ENCODE measurements around the gene RPS27. TPM values are rescaled to one million over a fixed set of nuclear protein-coding genes. Genes with fewer than 3 reads are reported as not detected.

The RPS27 gene
- 1,667 and 3,062 TPM in 2 replicates for total RNA-seq

DNA sequence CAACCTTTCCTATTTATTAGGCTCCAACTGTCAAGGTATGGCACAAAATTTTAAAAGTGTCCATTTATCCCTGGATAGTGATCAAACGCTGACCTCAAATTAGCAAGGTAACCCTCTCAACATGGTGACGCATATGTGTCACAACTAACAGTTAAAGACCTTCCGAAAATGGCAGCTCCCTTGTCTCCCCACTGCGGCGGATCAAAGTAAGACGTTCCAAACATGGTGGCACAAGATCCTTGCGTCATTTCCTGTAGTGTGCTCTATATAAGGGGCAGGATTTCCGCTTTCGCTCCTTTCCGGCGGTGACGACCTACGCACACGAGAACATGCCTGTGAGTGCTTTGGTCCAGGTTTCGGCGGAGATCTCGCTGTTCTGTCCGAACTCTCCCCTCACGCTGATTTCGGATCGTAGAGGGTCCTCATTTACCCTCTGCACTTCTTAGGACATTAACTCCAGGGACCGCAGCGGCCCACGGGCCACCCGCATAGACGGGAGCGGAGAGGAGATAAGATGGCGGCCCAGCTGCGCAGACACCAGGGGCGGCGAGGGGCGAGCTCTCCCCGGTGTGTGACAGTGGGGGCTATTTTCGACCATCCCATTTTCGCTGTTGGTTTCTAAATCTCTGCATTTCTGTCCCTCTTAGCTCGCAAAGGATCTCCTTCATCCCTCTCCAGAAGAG lies at the start of gene RPS27:
Gene RPS27 (plus strand): TSS at position 295 of the 683 bp plus-strand sequence. CDS start 35 bp downstream, at position 330.
- DNase-seq (ENCODE audit: low read depth in 2 of 2): peak; percentile 98

DNA sequence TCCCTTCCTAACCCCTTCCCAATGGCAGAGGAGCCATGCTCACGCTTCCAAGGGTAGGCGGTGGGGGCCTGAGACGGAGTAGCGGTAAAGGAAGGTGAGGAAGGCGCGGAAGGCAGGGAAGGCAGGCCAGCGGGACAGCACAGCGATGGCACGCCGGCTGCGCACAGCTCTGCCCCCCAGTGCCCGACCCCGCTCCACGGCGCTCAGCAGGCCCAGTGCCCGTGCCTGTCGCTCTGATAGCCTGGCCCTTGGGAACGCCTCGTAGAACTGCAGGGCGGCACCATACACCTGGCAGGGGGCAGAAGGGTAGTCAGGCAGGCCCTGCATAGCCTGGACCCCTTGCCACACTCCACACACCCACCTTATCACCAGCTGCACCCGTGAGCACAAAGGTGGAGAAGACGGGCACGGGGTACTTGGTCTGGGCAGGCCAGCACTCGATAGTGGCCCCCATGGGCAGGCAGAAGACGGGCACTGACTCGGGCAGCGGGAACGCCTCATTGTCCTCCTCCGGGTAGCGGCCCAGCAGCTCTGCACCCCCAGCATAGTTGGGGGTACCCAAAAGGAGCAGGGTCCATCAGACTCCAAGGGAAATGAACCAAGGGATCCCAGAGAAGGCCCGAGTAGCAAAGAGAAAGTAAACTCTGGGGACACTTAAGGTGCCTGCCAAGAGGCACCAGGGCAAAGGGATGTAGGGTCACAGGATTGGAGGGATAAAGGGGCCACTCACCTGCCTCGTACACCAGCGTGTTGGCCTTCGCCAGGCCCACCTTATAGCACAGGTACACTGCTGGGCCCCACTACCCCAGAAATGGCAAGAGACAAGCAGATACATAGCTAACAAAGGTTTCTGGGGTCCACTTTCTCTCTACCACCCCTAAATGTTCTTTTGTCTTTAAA lies 48.5 kb upstream of the RPS27 start:
- DNase-seq (ENCODE audit: low read depth in 2 of 2): no peak

DNA sequence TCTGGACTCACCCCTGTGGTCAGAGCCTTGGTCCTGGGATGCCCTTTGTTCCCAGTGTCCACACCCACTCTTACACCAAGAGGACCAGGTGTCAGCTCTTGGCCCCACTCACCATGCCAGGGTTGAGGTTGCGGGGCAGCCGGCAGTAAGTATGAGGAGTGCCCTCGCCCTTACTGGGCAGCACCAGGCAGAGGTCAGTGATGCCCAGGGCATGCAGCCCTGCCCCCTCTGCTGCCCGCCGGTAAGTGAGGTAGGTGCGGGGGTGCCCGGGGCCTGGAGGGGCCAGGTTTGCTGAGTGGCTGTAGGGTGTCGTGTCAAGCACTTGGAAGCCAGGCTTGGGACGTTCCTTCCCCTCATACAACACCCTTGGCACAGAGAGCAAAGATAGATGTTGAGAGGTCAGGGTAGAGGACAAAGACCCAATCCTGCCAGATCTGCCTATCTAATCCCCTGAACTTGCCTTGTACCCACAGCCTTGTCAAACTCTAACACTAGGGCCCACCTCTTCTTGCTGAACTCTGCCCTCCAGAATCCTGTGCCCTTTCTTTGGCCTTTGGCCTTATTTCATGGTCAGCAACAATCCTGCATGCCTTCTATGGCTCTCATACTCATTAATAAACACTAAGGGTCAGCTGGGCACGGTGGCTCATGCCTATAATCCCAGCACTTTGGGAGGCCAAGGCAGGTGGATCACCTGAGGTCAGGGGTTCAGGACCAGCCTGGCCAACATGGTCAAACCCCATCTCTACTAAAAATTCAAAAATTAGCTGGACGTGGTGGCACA lies 47.6 kb upstream of the RPS27 start:
- no peak for DNase-seq (ENCODE audit: low read depth in 2 of 2)

DNA sequence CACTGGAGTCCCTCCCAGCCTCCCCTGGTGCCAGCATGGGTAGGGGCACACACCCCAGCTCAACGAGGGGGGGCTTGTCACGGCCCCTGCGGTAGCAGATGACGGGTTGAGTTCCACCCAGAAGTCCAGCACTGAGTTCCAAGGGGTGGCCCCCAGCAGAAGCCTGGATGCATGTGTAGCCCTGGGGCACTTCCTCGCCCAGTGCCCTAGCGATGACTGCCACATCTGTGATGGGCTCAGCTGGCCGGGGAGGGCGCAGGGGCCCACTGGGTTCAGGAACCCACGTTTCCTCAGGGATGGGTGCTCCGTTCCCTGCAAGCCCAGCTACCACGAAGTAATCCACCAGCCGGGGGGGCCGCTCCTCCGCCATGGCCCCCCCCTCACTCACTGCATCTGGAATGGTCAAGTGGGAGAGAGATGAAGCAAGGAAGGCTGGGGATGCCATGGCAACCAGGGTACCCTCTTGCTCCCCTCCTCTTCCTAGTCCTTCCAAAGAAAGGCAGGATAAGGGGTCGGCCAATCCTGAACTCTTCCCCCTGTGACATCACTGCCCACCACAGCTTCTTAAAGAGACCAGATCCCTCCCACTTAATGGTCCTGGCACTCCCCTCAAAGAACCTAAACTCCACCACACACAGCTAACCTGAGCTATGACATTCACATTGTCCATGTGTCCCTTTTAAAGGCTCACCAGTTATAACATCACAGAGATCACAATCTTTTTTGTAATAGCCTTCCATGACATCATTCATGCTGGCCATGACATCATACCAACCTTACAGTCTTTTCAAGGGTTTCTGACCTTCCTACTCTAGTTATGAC lies 46.3 kb upstream of the RPS27 start:
- DNase-seq (ENCODE audit: low read depth in 2 of 2): no peak

DNA sequence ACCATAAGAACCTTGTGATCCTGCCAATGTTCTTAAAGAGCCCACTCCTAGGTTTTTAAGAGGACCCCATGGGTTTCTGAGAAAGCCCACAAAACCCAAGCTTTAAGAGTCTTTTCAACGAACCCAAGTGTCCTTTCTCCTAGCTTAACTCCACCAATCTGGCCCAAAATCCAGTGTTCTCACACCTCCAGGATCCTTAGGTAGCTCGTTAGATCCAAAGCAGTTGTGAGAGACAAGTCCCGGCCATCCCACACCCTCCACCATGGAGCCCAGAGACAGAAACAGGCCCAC lies 45.8 kb upstream of the RPS27 start:
- no peak for DNase-seq (ENCODE audit: low read depth in 2 of 2)

DNA sequence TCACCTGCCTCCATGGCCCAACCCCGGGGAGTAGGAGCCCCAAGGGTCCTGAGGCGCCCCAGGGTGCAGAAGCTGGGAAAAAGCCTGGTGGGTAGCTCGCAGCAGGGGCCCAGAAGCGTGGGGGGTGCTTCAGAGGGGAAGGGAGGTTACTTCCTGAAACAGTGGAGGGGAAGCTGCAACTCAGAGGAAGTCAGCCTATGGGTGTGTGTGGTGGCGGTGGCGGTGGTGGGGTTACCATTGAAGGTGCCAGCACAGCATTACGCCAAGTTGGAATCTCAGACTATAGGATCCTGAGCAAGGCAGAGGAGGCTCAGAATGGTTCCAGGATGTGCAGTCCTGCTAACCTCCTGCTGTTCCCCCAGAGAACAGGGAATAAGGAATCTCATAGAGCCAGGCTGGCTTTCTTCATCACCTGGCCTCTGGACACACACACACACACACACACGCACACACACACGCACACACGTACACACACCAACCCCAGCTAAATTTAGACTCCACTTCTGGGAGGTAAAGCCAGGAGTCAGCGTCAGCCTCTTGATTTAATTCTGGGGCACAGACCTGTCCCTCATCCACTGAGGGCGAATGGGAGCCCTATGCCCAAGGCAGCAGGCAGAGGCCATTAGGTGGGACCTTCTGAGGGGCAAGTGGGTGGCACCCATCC lies 45.3 kb upstream of the RPS27 start:
- peak; percentile 47 to 66 for DNase-seq (ENCODE audit: low read depth in 2 of 2)

DNA sequence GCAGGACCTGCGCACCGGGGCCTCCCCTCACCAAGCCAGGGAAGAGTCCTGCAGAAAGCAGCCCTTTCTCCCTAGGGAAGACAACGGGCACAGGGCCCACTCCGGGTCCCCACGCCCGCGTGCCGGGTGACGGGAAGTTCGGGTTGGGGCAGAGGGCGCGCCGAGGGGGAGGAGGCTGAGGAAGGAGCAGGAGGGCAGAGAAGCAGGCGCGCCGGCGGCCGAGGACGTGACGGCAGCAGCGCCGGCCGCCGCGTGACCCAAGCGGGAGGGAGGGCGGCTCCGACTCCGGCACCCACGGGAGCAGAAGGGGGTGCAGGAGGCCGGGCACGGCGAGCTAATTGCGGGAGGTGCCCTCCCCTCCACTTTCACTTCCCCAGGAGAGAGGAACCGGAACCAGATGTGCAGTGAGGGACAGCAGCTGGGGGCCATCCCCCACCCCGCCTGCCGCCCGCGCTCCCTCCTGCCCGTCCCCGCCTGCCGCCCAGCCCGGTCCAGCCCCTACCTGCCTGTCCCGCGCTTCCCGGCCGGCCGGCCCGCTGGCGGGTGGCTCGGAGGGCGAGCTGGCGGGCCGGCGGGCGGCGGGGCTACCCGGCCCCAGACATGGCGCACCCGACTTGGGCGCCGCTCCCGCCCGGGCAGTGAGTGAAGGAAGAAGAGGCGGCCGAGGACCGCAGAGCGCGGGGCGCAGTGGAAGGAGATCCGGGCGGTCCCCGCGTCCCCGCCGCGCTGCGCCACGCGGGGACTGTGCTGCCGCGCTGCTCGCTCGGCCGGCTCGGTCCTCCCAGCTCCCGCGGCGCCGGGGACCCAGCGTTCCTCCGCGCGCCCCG lies 44.6 kb upstream of the RPS27 start:
- peak; percentile 79 to 82 for DNase-seq (ENCODE audit: low read depth in 2 of 2)

DNA sequence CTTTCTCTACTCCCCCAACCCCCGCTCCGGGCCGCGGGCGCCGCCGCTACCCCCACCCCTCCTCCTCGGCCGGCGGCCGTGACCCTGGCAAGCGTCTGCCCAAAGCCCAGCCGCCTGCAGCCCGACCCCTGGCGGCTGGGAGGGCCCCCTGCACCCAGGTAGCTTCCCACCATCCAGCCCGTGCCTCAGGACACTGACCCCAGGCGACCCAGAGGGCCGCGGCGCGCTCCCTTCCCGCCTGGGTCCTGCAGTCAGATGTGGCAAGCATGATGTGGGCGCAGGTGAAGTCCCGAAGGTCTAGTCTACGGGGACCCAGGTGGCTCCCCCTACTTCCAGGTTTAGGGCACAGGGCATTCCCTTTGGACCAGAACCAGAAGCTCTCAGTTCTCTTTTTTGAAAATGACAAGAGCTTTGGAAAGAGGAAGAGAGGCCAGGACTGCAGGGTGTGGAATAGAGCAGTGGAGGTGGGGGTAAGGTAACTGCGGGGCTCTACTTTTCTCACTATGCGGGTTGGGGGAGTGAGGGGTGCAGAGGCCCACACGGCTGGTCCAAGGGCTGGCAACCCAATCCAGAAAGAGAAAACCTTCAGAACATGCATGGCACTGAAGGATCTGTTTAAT lies 43.8 kb upstream of the RPS27 start, which contains the start of gene DENND4B:
Gene DENND4B (minus strand): TSS at position 97 of the 620 bp plus-strand sequence. CDS start 2,344 bp downstream, outside the sequence.
- DNase-seq (ENCODE audit: low read depth in 2 of 2): peak; percentile 83 to 86

DNA sequence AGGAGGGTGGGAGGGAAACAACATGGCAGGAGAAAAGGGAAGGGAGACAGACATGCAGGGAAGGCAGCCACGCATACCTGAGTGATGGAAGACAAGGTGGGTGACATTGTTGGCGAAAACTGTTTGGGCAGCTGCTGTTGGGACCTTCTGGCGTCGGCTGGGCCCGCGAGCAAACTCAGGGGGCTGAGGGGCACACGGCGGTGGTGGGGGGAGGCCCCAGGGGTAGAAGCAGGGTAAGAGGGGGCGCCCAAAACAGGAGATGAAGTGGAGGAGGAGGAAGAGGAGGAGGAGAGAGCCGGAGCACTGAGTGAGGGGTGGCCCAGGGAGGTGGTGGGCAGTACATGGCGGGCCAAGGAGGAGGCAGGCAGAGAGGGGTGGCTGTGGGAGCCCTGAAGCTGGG lies 39.4 kb upstream of the RPS27 start:
- no peak for DNase-seq (ENCODE audit: low read depth in 2 of 2)

DNA sequence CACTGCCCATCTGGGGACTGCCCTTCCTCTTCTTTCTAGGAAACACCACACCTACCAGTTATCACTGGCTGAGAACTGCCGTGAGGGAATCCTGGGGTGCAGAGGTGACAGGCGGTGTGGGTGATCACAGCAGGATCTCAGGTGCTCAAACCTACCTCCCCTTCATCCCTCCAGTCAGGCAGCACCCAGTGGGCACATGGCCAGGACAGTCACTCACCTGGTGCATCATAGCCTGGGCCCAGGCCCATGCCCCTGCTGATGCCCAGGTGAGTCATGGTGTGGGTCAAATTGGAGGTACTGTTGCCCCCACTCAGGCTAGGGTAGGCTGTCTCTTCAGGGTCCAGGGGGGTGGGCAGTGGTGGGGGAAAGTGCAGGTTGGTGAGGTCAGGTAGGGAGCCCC lies 38.8 kb upstream of the RPS27 start:
- no peak for DNase-seq (ENCODE audit: low read depth in 2 of 2)

DNA sequence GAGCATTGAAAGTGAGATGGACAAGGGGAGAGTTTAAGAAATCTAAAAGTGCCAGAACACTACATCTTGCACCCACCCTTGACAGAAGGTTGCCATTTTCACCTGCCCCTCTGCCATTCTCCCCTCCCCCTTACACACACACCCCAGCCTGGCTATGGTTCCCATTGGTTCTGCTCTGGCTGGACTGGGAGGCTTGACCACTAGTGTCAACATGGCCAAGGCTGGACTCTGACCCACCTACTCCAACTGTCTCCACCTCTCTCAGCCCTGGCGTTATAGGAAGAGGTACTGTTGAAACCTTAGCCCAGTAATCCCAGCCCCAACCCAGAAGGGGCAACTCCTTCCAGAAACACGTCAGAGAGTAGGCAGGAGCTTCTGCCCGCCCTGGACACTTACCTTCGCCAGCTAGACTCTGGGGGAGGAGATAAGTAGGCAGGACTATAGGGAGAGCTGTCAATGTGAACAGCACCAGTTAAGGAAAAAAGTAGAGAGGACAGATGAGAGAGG lies 36.6 kb upstream of the RPS27 start:
- no peak for DNase-seq (ENCODE audit: low read depth in 2 of 2)

DNA sequence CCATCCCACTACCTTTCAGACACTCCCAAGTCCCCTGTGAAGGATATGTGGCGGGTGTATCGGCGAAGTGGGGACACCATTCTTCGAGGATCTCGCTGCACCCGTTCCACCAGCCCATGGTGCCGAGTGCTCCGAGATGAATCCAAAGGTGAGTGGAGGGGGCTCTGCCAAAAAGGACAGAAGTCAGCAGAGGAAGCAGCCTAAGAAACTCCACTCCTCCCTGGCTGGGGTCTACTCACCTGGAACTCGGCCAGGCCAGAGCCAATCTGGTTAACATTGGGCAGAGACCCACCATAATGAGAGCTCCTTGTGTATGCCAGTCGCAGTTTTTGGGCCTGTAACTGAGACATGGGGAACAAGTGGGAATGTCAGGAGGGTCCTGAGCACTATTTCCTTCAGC lies 35.7 kb upstream of the RPS27 start:
- no peak for DNase-seq (ENCODE audit: low read depth in 2 of 2)

DNA sequence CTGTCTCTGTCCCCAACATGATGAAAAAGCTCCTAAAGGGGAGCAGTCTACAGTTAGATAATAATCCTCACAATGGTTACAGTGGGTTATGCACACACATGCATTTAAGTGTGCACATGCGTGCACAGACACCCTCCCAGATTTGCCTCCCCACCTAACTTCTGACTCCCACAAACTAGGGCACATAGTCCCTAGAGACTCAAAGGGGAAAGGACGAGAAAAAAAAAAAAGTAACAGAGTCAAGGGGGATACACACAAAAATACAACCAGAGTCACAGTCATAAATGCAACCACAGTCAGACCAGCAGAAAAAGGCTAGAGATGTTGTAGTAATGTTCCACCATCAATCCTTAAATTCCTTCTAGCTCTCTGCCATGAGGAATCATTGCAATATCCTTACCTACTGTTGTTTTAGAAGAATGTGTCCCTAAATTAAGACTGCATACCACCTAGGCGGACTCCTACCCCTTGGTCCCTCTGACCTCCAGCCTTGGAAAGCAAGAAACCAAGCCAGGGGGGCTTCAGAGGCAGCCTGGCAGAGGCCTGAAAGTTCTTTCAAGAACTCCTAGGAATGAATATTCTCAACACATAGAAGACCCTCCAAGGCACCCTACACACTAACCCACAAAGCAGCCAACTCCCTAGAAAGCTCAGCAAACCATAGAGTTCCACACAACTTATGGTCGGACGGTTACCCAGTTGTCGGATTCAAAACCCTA lies 33.4 kb upstream of the RPS27 start:
- no peak for DNase-seq (ENCODE audit: low read depth in 2 of 2)

DNA sequence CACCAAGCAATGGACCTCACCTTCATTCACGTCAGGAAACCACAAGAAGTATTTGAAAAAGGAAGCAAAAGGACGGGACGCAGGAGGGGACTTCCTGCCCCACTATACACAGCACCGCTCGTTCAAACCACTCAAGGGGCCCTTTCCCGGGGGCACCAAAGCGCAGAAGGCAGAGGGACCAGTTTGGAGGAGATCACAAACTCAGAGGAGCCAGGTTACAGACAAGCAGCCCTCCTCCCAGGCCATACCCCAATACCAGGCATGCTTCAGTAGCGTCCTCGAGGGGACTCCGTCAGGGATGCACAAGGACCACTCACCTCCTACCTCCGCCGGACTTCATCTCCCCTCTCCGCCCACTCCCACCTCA lies 32.8 kb upstream of the RPS27 start:
- peak; percentile 16 to 17 for DNase-seq (ENCODE audit: low read depth in 2 of 2)

DNA sequence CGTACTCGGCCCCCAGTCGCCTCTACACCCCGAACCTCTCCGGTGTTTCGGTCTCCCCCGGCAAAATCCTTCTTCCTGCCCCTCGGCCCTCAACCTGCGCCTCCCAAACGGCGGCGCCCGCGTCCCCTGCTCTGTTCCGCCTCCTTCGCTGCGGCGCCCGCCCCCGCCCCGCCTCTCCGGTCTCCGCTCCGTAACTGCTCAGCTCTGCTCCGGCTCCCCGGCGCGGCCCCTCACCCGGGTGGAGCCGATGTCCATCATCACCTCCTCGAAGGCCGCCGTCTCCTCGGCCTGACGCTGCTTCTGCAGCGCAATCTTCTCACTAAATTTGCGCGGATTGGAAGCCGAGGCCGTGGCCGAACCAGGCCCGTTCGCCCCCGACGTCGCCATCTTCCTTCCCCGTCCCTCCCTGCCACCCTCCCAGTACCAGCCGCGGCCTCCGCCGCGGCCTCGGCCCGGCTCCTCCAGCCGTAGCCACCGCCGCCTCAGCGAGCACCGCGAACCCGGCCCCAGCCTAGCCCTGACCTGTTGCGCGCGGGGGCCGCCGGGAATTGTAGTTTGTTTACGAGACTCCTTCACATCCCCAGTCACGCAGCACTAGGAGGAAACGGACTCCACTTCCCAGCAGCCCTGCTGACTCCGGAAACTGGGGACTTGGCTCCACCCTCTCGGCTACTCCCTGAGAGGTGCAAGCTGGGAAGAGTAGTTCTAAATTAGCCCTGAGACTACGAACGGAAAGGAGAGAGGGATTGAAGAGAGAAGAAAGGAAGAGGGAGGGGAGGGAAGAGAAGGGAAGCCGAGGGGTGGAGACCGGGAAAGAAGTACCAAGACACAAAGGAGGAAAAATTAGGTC lies 32.2 kb upstream of the RPS27 start, which contains the start of gene CRTC2:
Gene CRTC2 (minus strand): TSS at position 502 of the 850 bp plus-strand sequence. CDS start 115 bp downstream, at position 387.
- DNase-seq (ENCODE audit: low read depth in 2 of 2): peak; percentile 97 to 98

DNA sequence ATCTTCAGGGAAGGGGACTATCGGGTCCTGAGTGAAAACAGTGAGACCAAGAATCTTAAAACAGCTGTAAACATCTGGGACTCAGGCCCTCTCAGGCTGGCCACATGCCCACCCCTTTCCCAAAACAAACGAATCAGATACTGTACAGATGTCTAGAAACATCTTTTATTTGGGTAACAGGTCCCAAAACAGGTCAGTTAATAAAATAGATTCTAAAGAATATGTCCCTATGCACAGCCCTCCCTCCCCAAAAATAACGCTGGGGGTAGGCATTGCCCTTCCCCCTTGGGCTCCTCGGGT lies 31.7 kb upstream of the RPS27 start:
- DNase-seq (ENCODE audit: low read depth in 2 of 2): no peak

DNA sequence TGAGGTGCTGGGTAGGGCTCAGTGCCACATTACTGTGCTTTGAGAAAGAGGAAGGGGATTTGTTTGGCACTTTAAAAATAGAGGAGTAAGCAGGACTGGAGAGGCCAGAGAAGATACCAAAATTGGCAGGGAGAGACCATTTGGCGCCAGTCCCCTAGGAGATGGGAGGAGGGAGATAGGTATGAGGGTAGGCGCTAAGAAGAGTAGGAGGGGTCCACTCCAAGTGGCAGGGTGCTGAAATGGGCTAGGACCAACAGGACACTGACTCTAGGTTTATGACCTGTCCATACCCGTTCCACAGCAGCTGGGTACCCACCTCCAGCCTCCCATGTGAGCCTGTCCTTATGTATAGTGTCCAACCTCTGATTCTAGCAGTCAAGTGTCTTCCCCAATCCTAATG lies 31.1 kb upstream of the RPS27 start:
- no peak for DNase-seq (ENCODE audit: low read depth in 2 of 2)

DNA sequence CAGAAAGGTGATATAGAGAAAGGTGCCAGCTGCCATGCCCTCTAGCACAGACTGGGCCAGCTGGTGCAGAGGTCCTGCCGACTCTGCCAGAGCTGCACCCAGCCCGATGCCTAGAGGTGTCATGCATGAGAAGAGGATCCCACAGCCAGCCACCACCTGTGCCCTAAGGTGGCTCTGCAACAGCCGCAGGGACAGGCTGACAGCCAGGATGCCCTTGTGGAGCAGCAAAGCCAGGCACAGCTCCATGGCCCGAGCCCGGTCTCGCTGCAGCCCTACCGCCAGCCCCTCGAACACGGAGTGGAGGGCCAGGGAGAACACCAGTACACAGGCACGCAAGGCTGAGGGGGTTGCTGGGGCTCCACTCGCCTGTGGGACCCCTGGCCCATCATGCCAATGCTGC lies 30.4 kb upstream of the RPS27 start:
- no peak for DNase-seq (ENCODE audit: low read depth in 2 of 2)

Data from lung microvascular endothelial cell (primary cell).